ENCODE results near the gene FOXP1. TPM values are rescaled to one million over a fixed set of nuclear protein-coding genes. Genes with fewer than 3 reads are reported as not detected.
A peak's percentile ranks its signal among the peaks of the same experiment; 100 is the strongest.

FOXP1 gene
- total RNA-seq, 2 donors from 2014 or later = 59.7 to 65.4 TPM

- no peaks in the 10 kb centered on the region for H3K36me3 Mint-ChIP-seq
- H3K27me3 Mint-ChIP-seq = no peaks in the 10 kb centered on the region
- DNase-seq (ENCODE audit: low spot score) = no peak
- H3K4me1 Mint-ChIP-seq (ENCODE audit: low read depth in 2 of 2) = peaks cover 48 to 53% of the 10 kb centered on the region in 2 donors
- ATAC-seq = no peak
- H3K9me3 Mint-ChIP-seq = no peaks in the 10 kb centered on the region
- H3K4me3 Mint-ChIP-seq = no peak overlapping the region
- H3K27ac Mint-ChIP-seq = peak overlapping the region; percentile 12 to 36
These were observed 187.4 kb downstream of the FOXP1 start for GRCh38 chr3:71395927-71396695.

GRCh38 chr3:71395470-71395869, 188.1 kb downstream of the FOXP1 start:
- no peak for ATAC-seq
- H3K36me3 Mint-ChIP-seq = no peaks in the 10 kb centered on the region
- no peaks in the 10 kb centered on the region for H3K9me3 Mint-ChIP-seq
- DNase-seq (ENCODE audit: low spot score) = no peak
- no peaks in the 10 kb centered on the region for H3K27me3 Mint-ChIP-seq
- H3K4me3 Mint-ChIP-seq = peak overlapping the region; percentile 13
- peaks cover 52 to 60% of the 10 kb centered on the region in 2 donors for H3K4me1 Mint-ChIP-seq (ENCODE audit: low read depth in 2 of 2)
- H3K27ac Mint-ChIP-seq = peak overlapping the region; percentile 12 to 36

- no peak for DNase-seq (ENCODE audit: low spot score)
- ATAC-seq = no peak
- Mint-ChIP-seq H3K36me3 (no peaks in the 10 kb centered on the region), H3K27me3 (no peaks in the 10 kb centered on the region), H3K4me1 (ENCODE audit: low read depth in 2 of 2) (peaks cover 53 to 57% of the 10 kb centered on the region in 2 donors), H3K4me3 (no peak overlapping the region), H3K9me3 (no peaks in the 10 kb centered on the region), H3K27ac (peak overlapping the region; percentile 40 to 62)
These were observed 189.8 kb downstream of the FOXP1 start for GRCh38 chr3:71393745-71394144.

- ATAC-seq (peak; percentile 86 to 92), DNase-seq (ENCODE audit: low spot score) (no peak)
- H3K36me3 Mint-ChIP-seq = no peaks in the 10 kb centered on the region
- H3K9me3 Mint-ChIP-seq = no peaks in the 10 kb centered on the region
- H3K27ac Mint-ChIP-seq = peak overlapping the region; percentile 40 to 62
- no peak overlapping the region for H3K4me3 Mint-ChIP-seq
- H3K27me3 Mint-ChIP-seq = no peaks in the 10 kb centered on the region
- H3K4me1 Mint-ChIP-seq (ENCODE audit: low read depth in 2 of 2) = peaks cover 47 to 55% of the 10 kb centered on the region in 2 donors
These were observed 190.4 kb downstream of the FOXP1 start for GRCh38 chr3:71393093-71393492.

GRCh38 chr3:71392251-71392650, 191.3 kb downstream of the FOXP1 start:
- peak overlapping the region; percentile 61 for H3K4me3 Mint-ChIP-seq
- no peak for ATAC-seq

GRCh38 chr3:71391361-71391760, 192.2 kb downstream of the FOXP1 start:
- Mint-ChIP-seq H3K4me1 (ENCODE audit: low read depth in 2 of 2) (peaks cover 38 to 42% of the 10 kb centered on the region in 2 donors), H3K27ac (peak overlapping the region; percentile 56 to 57), H3K9me3 (no peaks in the 10 kb centered on the region), H3K36me3 (no peaks in the 10 kb centered on the region), H3K4me3 (peak overlapping the region; percentile 61), H3K27me3 (no peaks in the 10 kb centered on the region)
- no peak for ATAC-seq
- no peak for DNase-seq (ENCODE audit: low spot score)

More at GRCh38 chr3:71392251-71392650, 191.3 kb downstream of the FOXP1 start:
- H3K9me3 Mint-ChIP-seq = no peaks in the 10 kb centered on the region
- DNase-seq (ENCODE audit: low spot score) = no peak
- H3K4me1 Mint-ChIP-seq (ENCODE audit: low read depth in 2 of 2) = peaks cover 40 to 47% of the 10 kb centered on the region in 2 donors
- H3K27me3 Mint-ChIP-seq = no peaks in the 10 kb centered on the region
- H3K27ac Mint-ChIP-seq = peak overlapping the region; percentile 54 to 57
- H3K36me3 Mint-ChIP-seq = no peaks in the 10 kb centered on the region

- DNase-seq (ENCODE audit: low spot score) (no peak), ATAC-seq (no peak)
- Mint-ChIP-seq H3K36me3 (no peaks in the 10 kb centered on the region), H3K4me3 (peak overlapping the region; percentile 48), H3K9me3 (no peaks in the 10 kb centered on the region), H3K27me3 (no peaks in the 10 kb centered on the region), H3K4me1 (ENCODE audit: low read depth in 2 of 2) (peaks cover 33 to 43% of the 10 kb centered on the region in 2 donors), H3K27ac (no peak overlapping the region)
These were observed 193.5 kb downstream of the FOXP1 start for GRCh38 chr3:71389911-71390573.

- H3K4me1 Mint-ChIP-seq (ENCODE audit: low read depth in 2 of 2) = peaks cover 39 to 51% of the 10 kb centered on the region in 2 donors
These were observed 194.3 kb downstream of the FOXP1 start for GRCh38 chr3:71389191-71389590.

GRCh38 chr3:71388535-71389120, 194.9 kb downstream of the FOXP1 start:
- ATAC-seq (no peak), DNase-seq (ENCODE audit: low spot score) (no peak)
- Mint-ChIP-seq H3K36me3 (no peaks in the 10 kb centered on the region), H3K9me3 (no peaks in the 10 kb centered on the region), H3K27ac (peak overlapping the region; percentile 29 to 41), H3K27me3 (no peaks in the 10 kb centered on the region), H3K4me3 (no peak overlapping the region), H3K4me1 (ENCODE audit: low read depth in 2 of 2) (peaks cover 37 to 56% of the 10 kb centered on the region in 2 donors)

More at GRCh38 chr3:71389191-71389590, 194.3 kb downstream of the FOXP1 start:
- H3K4me3 Mint-ChIP-seq = no peak overlapping the region
- DNase-seq (ENCODE audit: low spot score) = no peak
- no peak for ATAC-seq
- H3K27me3 Mint-ChIP-seq = no peaks in the 10 kb centered on the region
- no peaks in the 10 kb centered on the region for H3K36me3 Mint-ChIP-seq
- H3K9me3 Mint-ChIP-seq = no peaks in the 10 kb centered on the region
- no peak overlapping the region for H3K27ac Mint-ChIP-seq

GRCh38 chr3:71387586-71387985, 195.9 kb downstream of the FOXP1 start:
- Mint-ChIP-seq H3K27me3 (no peaks in the 10 kb centered on the region), H3K36me3 (no peaks in the 10 kb centered on the region), H3K9me3 (no peaks in the 10 kb centered on the region), H3K27ac (no peak overlapping the region), H3K4me3 (no peak overlapping the region), H3K4me1 (ENCODE audit: low read depth in 2 of 2) (peaks cover 44 to 64% of the 10 kb centered on the region in 2 donors)
- ATAC-seq (no peak), DNase-seq (ENCODE audit: low spot score) (no peak)

GRCh38 chr3:71384837-71385716, 198.5 kb downstream of the FOXP1 start:
- ATAC-seq (peak in 1 of 2 donors; percentile 72), DNase-seq (ENCODE audit: low spot score) (no peak)
- Mint-ChIP-seq H3K4me1 (ENCODE audit: low read depth in 2 of 2) (peaks cover 27 to 47% of the 10 kb centered on the region in 2 donors), H3K27me3 (no peaks in the 10 kb centered on the region), H3K9me3 (no peaks in the 10 kb centered on the region), H3K27ac (peak overlapping the region; percentile 38 to 69), H3K36me3 (no peaks in the 10 kb centered on the region), H3K4me3 (peak overlapping the region; percentile 60)

GRCh38 chr3:71384388-71384787, 199.1 kb downstream of the FOXP1 start:
- DNase-seq (ENCODE audit: low spot score) (no peak), ATAC-seq (no peak)
- Mint-ChIP-seq H3K4me3 (peak overlapping the region; percentile 60), H3K36me3 (no peaks in the 10 kb centered on the region), H3K4me1 (ENCODE audit: low read depth in 2 of 2) (peaks cover 28 to 50% of the 10 kb centered on the region in 2 donors), H3K9me3 (no peaks in the 10 kb centered on the region), H3K27me3 (no peaks in the 10 kb centered on the region), H3K27ac (peak overlapping the region; percentile 38 to 69)

GRCh38 chr3:71380096-71380495, 203.4 kb downstream of the FOXP1 start:
- no peaks in the 10 kb centered on the region for H3K9me3 Mint-ChIP-seq

More at GRCh38 chr3:71380096-71380495, 203.4 kb downstream of the FOXP1 start:
- ATAC-seq (no peak), DNase-seq (ENCODE audit: low spot score) (no peak)
- Mint-ChIP-seq H3K36me3 (no peaks in the 10 kb centered on the region), H3K4me3 (no peak overlapping the region), H3K4me1 (ENCODE audit: low read depth in 2 of 2) (peaks cover 23 to 41% of the 10 kb centered on the region in 2 donors), H3K27ac (peak overlapping the region in 1 of 2 donors; percentile 67), H3K27me3 (no peaks in the 10 kb centered on the region)

All from natural killer cell treated with Interleukin-12 subunit alpha and Interleukin-12 subunit beta and Interleukin-15 and Interleukin-18, amount 100 ng/mL, for 72 hours (primary cell).